Hematopoietic multipotent progenitor cell (in vitro differentiated cells): ENCODE measurements around the gene IQCK. TPM values are rescaled to one million over a fixed set of nuclear protein-coding genes. Genes with fewer than 3 reads are reported as not detected.

Experiments
- DNase-seq, 3 donors: peaks; one replicate each; pipeline ENCODE4 v3.0.0-alpha.2; 2011 to 2015; ENCODE audit warnings: low read depth in 2 of 3, low spot score in 2 of 3
- total RNA-seq: library from RNA; depleted of rRNA; stranded (reverse); fragments of >200 nt; gene quantifications from one replicate; pipeline ENCODE4 v1.2.3, GENCODE V29; 2012

IQCK gene
- total RNA-seq, 1 donor = 2.7 TPM

- no peak for DNase-seq
Measured at GRCh38 chr16:19698480-19699465, 19.3 kb upstream of the IQCK start.

GRCh38 chr16:19699472-19699871 lies 18.6 kb upstream of the IQCK start:
- no peak for DNase-seq

- DNase-seq = no peak
Measured at GRCh38 chr16:19700319-19700781, 17.7 kb upstream of the IQCK start.

GRCh38 chr16:19701091-19701490 lies 17.0 kb upstream of the IQCK start:
- no peak for DNase-seq

- DNase-seq = no peak
Measured at GRCh38 chr16:19703172-19703889, 14.7 kb upstream of the IQCK start.

- no peak for DNase-seq
Measured at GRCh38 chr16:19704321-19705145, 13.5 kb upstream of the IQCK start.

GRCh38 chr16:19705146-19705501 lies 12.9 kb upstream of the IQCK start:
- no peak for DNase-seq

- no peak for DNase-seq
Measured at GRCh38 chr16:19705843-19706242, 12.2 kb upstream of the IQCK start.

GRCh38 chr16:19706846-19707245 lies 11.2 kb upstream of the IQCK start:
- DNase-seq = no peak

GRCh38 chr16:19707569-19708295 lies 10.3 kb upstream of the IQCK start:
- no peak for DNase-seq

GRCh38 chr16:19708296-19709205 lies 9.5 kb upstream of the IQCK start:
- no peak for DNase-seq

GRCh38 chr16:19709381-19710136 lies 8.5 kb upstream of the IQCK start:
- DNase-seq = no peak

GRCh38 chr16:19710191-19710908 lies 7.7 kb upstream of the IQCK start:
- DNase-seq = no peak

GRCh38 chr16:19710991-19711545 lies 7.0 kb upstream of the IQCK start:
- no peak for DNase-seq

GRCh38 chr16:19711643-19712042 lies 6.4 kb upstream of the IQCK start:
- no peak for DNase-seq

- no peak for DNase-seq
Measured at GRCh38 chr16:19712418-19713058, 5.5 kb upstream of the IQCK start.

- DNase-seq = no peak
Measured at GRCh38 chr16:19713697-19714096, 4.4 kb upstream of the IQCK start.
